ENCODE data around the gene CUL4A. TPM values are rescaled to one million over a fixed set of nuclear protein-coding genes. Genes with fewer than 3 reads are reported as not detected.

Gene CUL4A
- total RNA-seq, 4 donors from 2014 or later = 83.9 to 206 (median 114) TPM

GRCh38 chr13:113225515-113225914 is 16.1 kb downstream of the CUL4A start:
- Histone ChIP-seq H3K4me1 (peaks cover 0 to 4% (median 0%) of the 10 kb centered on the region in 4 donors), H3K36me3 (peaks cover 0 to 77% (median 0%) of the 10 kb centered on the region in 3 donors), H3K27ac (no peak overlapping the region), H3K27me3 (no peaks in the 10 kb centered on the region), H3K4me3 (no peak overlapping the region), H3K9me3 (no peaks in the 10 kb centered on the region)
- no peak for DNase-seq
- TF ChIP-seq POLR2A (IDR thresholded peaks at IDR 0.05) (no peak), CTCF (IDR thresholded peaks at IDR 0.05) (no peak)

- TF ChIP-seq POLR2A (IDR thresholded peaks at IDR 0.05) (no peak), CTCF (IDR thresholded peaks at IDR 0.05) (no peak)
- Histone ChIP-seq H3K4me3 (no peak overlapping the region), H3K27me3 (no peaks in the 10 kb centered on the region), H3K9me3 (no peaks in the 10 kb centered on the region), H3K4me1 (no peaks in the 10 kb centered on the region), H3K27ac (no peak overlapping the region), H3K36me3 (peaks cover 0 to 84% (median 0%) of the 10 kb centered on the region in 3 donors)
- no peak for DNase-seq
Observed at GRCh38 chr13:113226873-113227450, 17.5 kb downstream of the CUL4A start.

GRCh38 chr13:113229161-113229560 is 19.7 kb downstream of the CUL4A start:
- H3K4me1 ChIP-seq = no peaks in the 10 kb centered on the region
- no peak for DNase-seq
- no peaks in the 10 kb centered on the region for H3K27me3 ChIP-seq
- TF ChIP-seq CTCF (IDR thresholded peaks at IDR 0.05) (no peak), POLR2A (IDR thresholded peaks at IDR 0.05) (no peak)
- no peaks in the 10 kb centered on the region for H3K9me3 ChIP-seq
- H3K36me3 ChIP-seq = peaks cover 0 to 78% (median 0%) of the 10 kb centered on the region in 3 donors
- H3K27ac ChIP-seq = no peak overlapping the region
- no peak overlapping the region for H3K4me3 ChIP-seq

GRCh38 chr13:113229791-113230190 is 20.4 kb downstream of the CUL4A start:
- TF ChIP-seq POLR2A (IDR thresholded peaks at IDR 0.05) (no peak), CTCF (IDR thresholded peaks at IDR 0.05) (no peak)
- Histone ChIP-seq H3K9me3 (no peaks in the 10 kb centered on the region), H3K4me1 (no peaks in the 10 kb centered on the region), H3K27me3 (no peaks in the 10 kb centered on the region), H3K36me3 (peaks cover 0 to 78% (median 0%) of the 10 kb centered on the region in 3 donors), H3K4me3 (no peak overlapping the region), H3K27ac (no peak overlapping the region)
- no peak for DNase-seq

- no peak overlapping the region for H3K27ac ChIP-seq
- peaks cover 0 to 72% (median 0%) of the 10 kb centered on the region in 3 donors for H3K36me3 ChIP-seq
- H3K9me3 ChIP-seq = no peaks in the 10 kb centered on the region
- no peaks in the 10 kb centered on the region for H3K27me3 ChIP-seq
- no peak overlapping the region for H3K4me3 ChIP-seq
- no peak for DNase-seq
- TF ChIP-seq POLR2A (IDR thresholded peaks at IDR 0.05) (no peak), CTCF (IDR thresholded peaks at IDR 0.05) (no peak)
- no peaks in the 10 kb centered on the region for H3K4me1 ChIP-seq
Observed at GRCh38 chr13:113231306-113232207, 22.1 kb downstream of the CUL4A start.

Measured in Peyer's patch (tissue), 4 donors.